GM21447 (cell line): ENCODE measurements around the gene APOBEC3F.
"Not testable (repeated sequence)": the region's sequence is repeated elsewhere in the genome, so short reads cannot be mapped to it uniquely, and the experiment has no call there.

Experiments
- ATAC-seq: cut with Tn5 transposase; IDR thresholded peaks from one replicate; pipeline ENCODE4 v1.9.1; 2021; ENCODE audit not compliant: unreplicated experiment

Gene APOBEC3F

GRCh38 chr22:39068033-39068785 lies 27.5 kb downstream of the APOBEC3F start:
- no peak for ATAC-seq

GRCh38 chr22:39070186-39070585 lies 29.5 kb downstream of the APOBEC3F start:
- no peak for ATAC-seq

- ATAC-seq: not testable (repeated sequence)
Observed at GRCh38 chr22:39072581-39072981, 31.9 kb downstream of the APOBEC3F start.

GRCh38 chr22:39073981-39074380 lies 33.3 kb downstream of the APOBEC3F start:
- no peak for ATAC-seq

- ATAC-seq: not testable (repeated sequence)
Observed at GRCh38 chr22:39076155-39077025, 35.7 kb downstream of the APOBEC3F start.

- peak; percentile 73 for ATAC-seq
Observed at GRCh38 chr22:39077026-39077840, 36.6 kb downstream of the APOBEC3F start, which contains the start of gene APOBEC3G. Gene APOBEC3G (plus strand): TSS chr22:39077275. CDS start chr22:39077362, 87 bp downstream.

GRCh38 chr22:39077912-39078311 lies 37.2 kb downstream of the APOBEC3F start:
- not testable (repeated sequence) for ATAC-seq

- ATAC-seq: no peak
Observed at GRCh38 chr22:39078329-39078728, 37.7 kb downstream of the APOBEC3F start.

GRCh38 chr22:39079054-39079637 lies 38.5 kb downstream of the APOBEC3F start:
- ATAC-seq: not testable (repeated sequence)

GRCh38 chr22:39080052-39080762 lies 39.5 kb downstream of the APOBEC3F start:
- ATAC-seq: no peak

GRCh38 chr22:39081016-39081415 lies 40.4 kb downstream of the APOBEC3F start:
- ATAC-seq: no peak

GRCh38 chr22:39081598-39081997 lies 40.9 kb downstream of the APOBEC3F start:
- no peak for ATAC-seq

- ATAC-seq: no peak
Observed at GRCh38 chr22:39083212-39084165, 42.8 kb downstream of the APOBEC3F start.

GRCh38 chr22:39084666-39085065 lies 44.0 kb downstream of the APOBEC3F start:
- ATAC-seq: no peak

GRCh38 chr22:39087098-39087497 lies 46.4 kb downstream of the APOBEC3F start:
- no peak for ATAC-seq

- no peak for ATAC-seq
Observed at GRCh38 chr22:39087881-39088684, 47.4 kb downstream of the APOBEC3F start.

- no peak for ATAC-seq
Observed at GRCh38 chr22:39088685-39089032, 48.0 kb downstream of the APOBEC3F start.

GRCh38 chr22:39089928-39090327 lies 49.3 kb downstream of the APOBEC3F start:
- no peak for ATAC-seq
